ENCODE data around the gene NAP1L4. TPM values are rescaled to one million over a fixed set of nuclear protein-coding genes. Genes with fewer than 3 reads are reported as not detected.

Gene NAP1L4
- total RNA-seq, 2 experiments from 2014 or later = 262 to 285 TPM

- H3K9me3 ChIP-seq (ENCODE audit: control insufficient read depth in 1 of 2, insufficient read depth in 1 of 2, low read length in 2 of 2) = peaks cover 0 to 5% of the 10 kb centered on the region in 2 experiments
- POLR2A ChIA-PET = interaction anchor here (0.8 to 3.2 kb wide), 4 partner anchors 11 to 370 kb away, joined by 3 to 18 read pairs (median 4); partner anchors contain the start of gene CDKN1C
- no peak for TF ChIP-seq CTCF (IDR thresholded peaks at IDR 0.05)
- H3K27me3 Mint-ChIP-seq = no peaks in the 10 kb centered on the region
- peak overlapping the region; percentile 44 for H3K27ac Mint-ChIP-seq
- H3K4me1 Mint-ChIP-seq (ENCODE audit: low read depth) = peaks cover 45% of the 10 kb centered on the region
- peak overlapping the region; percentile 79 for H3K4me3 Mint-ChIP-seq
- H3K36me3 Mint-ChIP-seq (ENCODE audit: low read depth) = peaks cover 5% of the 10 kb centered on the region
- no peaks in the 10 kb centered on the region for H3K9me3 Mint-ChIP-seq
- H3K27ac ChIP-seq (ENCODE audit: low read depth in 1 of 2, low read length in 2 of 2) = no peak overlapping the region
- DNase-seq (no peak), ATAC-seq (ENCODE audit: poor library complexity) (no peak)
- peaks cover 3% of the 10 kb centered on the region for H3K36me3 ChIP-seq (ENCODE audit: insufficient read depth, low read length)
- CTCF ChIA-PET = interaction anchor here (1.2 to 3.0 kb wide), 3 partner anchors 11 to 26 kb away, joined by 3 to 13 read pairs (median 7); partner anchors contain the start of gene PHLDA2
- H3K4me3 ChIP-seq (ENCODE audit: low read length) = peak overlapping the region; percentile 69
- intact Hi-C loops (cut with DNase I, micrococcal nuclease) = loop anchor here in 1 of 2 experiments (2.0 to 5.0 kb wide), 3 partner anchors 16 to 154 kb away; partner anchors contain the start of genes CARS1 and NAP1L4
- H3K27me3 ChIP-seq (ENCODE audit: control insufficient read depth in 1 of 2, insufficient read depth in 2 of 2, low read length in 2 of 2) = no peaks in the 10 kb centered on the region
- H3K4me1 ChIP-seq (ENCODE audit: insufficient read depth, low read length) = peaks cover 48% of the 10 kb centered on the region
These were observed 89.1 kb downstream of the NAP1L4 start for GRCh38 chr11:2902784-2903671.

- Histone ChIP-seq H3K27me3 (ENCODE audit: control insufficient read depth in 1 of 2, insufficient read depth in 2 of 2, low read length in 2 of 2) (no peaks in the 10 kb centered on the region), H3K9me3 (ENCODE audit: control insufficient read depth in 1 of 2, insufficient read depth in 1 of 2, low read length in 2 of 2) (peaks cover 0 to 5% of the 10 kb centered on the region in 2 experiments), H3K36me3 (ENCODE audit: insufficient read depth, low read length) (peaks cover 3% of the 10 kb centered on the region), H3K4me1 (ENCODE audit: insufficient read depth, low read length) (peaks cover 54% of the 10 kb centered on the region), H3K27ac (ENCODE audit: low read depth in 1 of 2, low read length in 2 of 2) (peak overlapping the region; percentile 18 to 50), H3K4me3 (ENCODE audit: low read length) (peak overlapping the region; percentile 69)
- ChIA-PET CTCF (interaction anchor here (1.2 to 3.0 kb wide), 3 partner anchors 10 to 27 kb away, joined by 3 to 13 read pairs (median 7); partner anchors contain the start of gene PHLDA2), POLR2A (interaction anchor here (0.8 to 3.2 kb wide), 5 partner anchors 10 to 369 kb away, joined by 3 to 18 read pairs (median 4); partner anchors contain the start of gene CDKN1C)
- Mint-ChIP-seq H3K27me3 (no peaks in the 10 kb centered on the region), H3K4me1 (ENCODE audit: low read depth) (peaks cover 49% of the 10 kb centered on the region), H3K27ac (peak overlapping the region; percentile 44), H3K9me3 (no peaks in the 10 kb centered on the region), H3K4me3 (peak overlapping the region; percentile 86), H3K36me3 (ENCODE audit: low read depth) (peaks cover 5% of the 10 kb centered on the region)
- DNase-seq (peak; percentile 71 to 96 (median 87)), ATAC-seq (ENCODE audit: poor library complexity) (peak; percentile 83)
- intact Hi-C loops (cut with DNase I, micrococcal nuclease) = loop anchor here in 1 of 2 experiments (2.0 to 5.0 kb wide), 3 partner anchors 15 to 155 kb away; partner anchors contain the start of genes CARS1 and NAP1L4
- no peak for TF ChIP-seq CTCF (IDR thresholded peaks at IDR 0.05)
These were observed 90.0 kb downstream of the NAP1L4 start for GRCh38 chr11:2901854-2902783.
